HAP-1 (cell line): ENCODE data around the gene ADD3.

ENCODE experiments used
- DNase-seq, 2 experiments: peaks; one replicate each; pipeline ENCODE4 v3.0.0-alpha.2; 2016 to 2020; ENCODE audit warnings: low spot score in 2 of 2
- H3K27me3 ChIP-seq: fragments of 250-450 bp; sonication (Bioruptor Pico); 2 replicates; pipeline ENCODE4 v1.5.1; 2020; ENCODE audit warnings: low read depth, mild to moderate bottlenecking, moderate library complexity
- H3K36me3 ChIP-seq: fragments of 250-450 bp; sonication (Bioruptor Pico); replicated peaks from 2 replicates; pipeline ENCODE4 v1.5.1; 2020; ENCODE audit warnings: mild to moderate bottlenecking
- H3K4me1 ChIP-seq: fragments of 250-450 bp; sonication (Bioruptor Pico); 2 replicates; pipeline ENCODE4 v1.5.1; 2020; ENCODE audit warnings: mild to moderate bottlenecking
- H3K4me3 ChIP-seq: fragments of 250-450 bp; sonication (Bioruptor Pico); 2 replicates; pipeline ENCODE4 v1.5.1; 2020; ENCODE audit warnings: mild to moderate bottlenecking, moderate library complexity
- H3K9me3 ChIP-seq: fragments of 250-450 bp; sonication (Bioruptor Pico); 2 replicates; pipeline ENCODE4 v1.5.1; 2020; ENCODE audit warnings: mild to moderate bottlenecking, moderate library complexity
- in situ Hi-C: fragments of 300-500 bp; cut with MboI; formaldehyde crosslinking; loops from 3 replicates; pipeline ENCODE4 v1.14.3; 2020; ENCODE audit warnings: low sequenced_read_pairs, inconsistent platforms, mixed read lengths

Gene ADD3

GRCh38 chr10:110142965-110143364 is 135.2 kb downstream of the ADD3 start:
- no peak overlapping the region for H3K4me3 ChIP-seq
- H3K27me3 ChIP-seq = no peaks in the 10 kb centered on the region; the same call in 1 of the 2 replicates
- no peak for DNase-seq
- in situ Hi-C loops = loop anchor here (25.0 kb wide), 1 partner anchor 419 kb away; the partner anchor contains the start of gene SMC3
- H3K36me3 ChIP-seq = no peaks in the 10 kb centered on the region
- H3K4me1 ChIP-seq = no peaks in the 10 kb centered on the region
- H3K9me3 ChIP-seq = no peaks in the 10 kb centered on the region

GRCh38 chr10:110144507-110144906 is 136.7 kb downstream of the ADD3 start:
- Histone ChIP-seq H3K4me1 (no peaks in the 10 kb centered on the region), H3K9me3 (no peaks in the 10 kb centered on the region), H3K27me3 (no peaks in the 10 kb centered on the region; the same call in 1 of the 2 replicates), H3K36me3 (no peaks in the 10 kb centered on the region), H3K4me3 (no peak overlapping the region)
- DNase-seq = no peak
- in situ Hi-C loops = loop anchor here (25.0 kb wide), 1 partner anchor 418 kb away; the partner anchor contains the start of gene SMC3

GRCh38 chr10:110147961-110148360 is 140.2 kb downstream of the ADD3 start:
- Histone ChIP-seq H3K9me3 (no peaks in the 10 kb centered on the region), H3K4me1 (no peaks in the 10 kb centered on the region), H3K4me3 (no peak overlapping the region), H3K36me3 (no peaks in the 10 kb centered on the region), H3K27me3 (no peaks in the 10 kb centered on the region; the same call in 1 of the 2 replicates)
- no peak for DNase-seq
- in situ Hi-C loops = loop anchor here (25.0 kb wide), 1 partner anchor 414 kb away; the partner anchor contains the start of gene SMC3

GRCh38 chr10:110149259-110149658 is 141.5 kb downstream of the ADD3 start:
- Histone ChIP-seq H3K36me3 (no peaks in the 10 kb centered on the region), H3K27me3 (no peaks in the 10 kb centered on the region; the same call in 1 of the 2 replicates), H3K9me3 (no peaks in the 10 kb centered on the region), H3K4me1 (no peaks in the 10 kb centered on the region), H3K4me3 (no peak overlapping the region)
- no peak for DNase-seq
- in situ Hi-C loops = loop anchor here (25.0 kb wide), 1 partner anchor 413 kb away; the partner anchor contains the start of gene SMC3

- Histone ChIP-seq H3K36me3 (no peaks in the 10 kb centered on the region), H3K4me3 (no peak overlapping the region), H3K27me3 (no peaks in the 10 kb centered on the region; the same call in 1 of the 2 replicates), H3K9me3 (no peaks in the 10 kb centered on the region), H3K4me1 (no peaks in the 10 kb centered on the region)
- in situ Hi-C loops = loop anchor here (5.0 kb wide), 1 partner anchor 57 kb away; the partner anchor contains the start of gene MXI1
- DNase-seq = no peak
Measured at GRCh38 chr10:110150046-110150445, 142.3 kb downstream of the ADD3 start.

GRCh38 chr10:110150981-110151380 is 143.2 kb downstream of the ADD3 start:
- no peaks in the 10 kb centered on the region for H3K4me1 ChIP-seq
- in situ Hi-C loops = loop anchor here (5.0 kb wide), 1 partner anchor 56 kb away; the partner anchor contains the start of gene MXI1
- H3K36me3 ChIP-seq = no peaks in the 10 kb centered on the region
- no peak for DNase-seq
- no peaks in the 10 kb centered on the region for H3K9me3 ChIP-seq
- no peaks in the 10 kb centered on the region for H3K27me3 ChIP-seq
- H3K4me3 ChIP-seq = no peak overlapping the region

- no peaks in the 10 kb centered on the region for H3K4me1 ChIP-seq
- no peaks in the 10 kb centered on the region for H3K27me3 ChIP-seq
- in situ Hi-C loops = loop anchor here (5.0 kb wide), 1 partner anchor 56 kb away; the partner anchor contains the start of gene MXI1
- no peaks in the 10 kb centered on the region for H3K9me3 ChIP-seq
- no peaks in the 10 kb centered on the region for H3K36me3 ChIP-seq
- H3K4me3 ChIP-seq = no peak overlapping the region
- DNase-seq = no peak
Measured at GRCh38 chr10:110151467-110151866, 143.7 kb downstream of the ADD3 start.

- H3K4me1 ChIP-seq = no peaks in the 10 kb centered on the region
- in situ Hi-C loops = loop anchor here (5.0 kb wide), 1 partner anchor 55 kb away; the partner anchor contains the start of gene MXI1
- H3K27me3 ChIP-seq = no peaks in the 10 kb centered on the region
- no peaks in the 10 kb centered on the region for H3K9me3 ChIP-seq
- no peak for DNase-seq
- no peak overlapping the region for H3K4me3 ChIP-seq
- H3K36me3 ChIP-seq = no peaks in the 10 kb centered on the region
Measured at GRCh38 chr10:110151971-110152370, 144.2 kb downstream of the ADD3 start.

- Histone ChIP-seq H3K4me3 (no peak overlapping the region), H3K36me3 (no peaks in the 10 kb centered on the region), H3K4me1 (no peaks in the 10 kb centered on the region), H3K27me3 (no peaks in the 10 kb centered on the region), H3K9me3 (no peaks in the 10 kb centered on the region)
- DNase-seq = no peak
- in situ Hi-C loops = loop anchor here (5.0 kb wide), 1 partner anchor 54 kb away; the partner anchor contains the start of gene MXI1
Measured at GRCh38 chr10:110153396-110153795, 145.6 kb downstream of the ADD3 start.

GRCh38 chr10:110156046-110156445 is 148.3 kb downstream of the ADD3 start:
- H3K36me3 ChIP-seq = no peaks in the 10 kb centered on the region
- in situ Hi-C loops = no loop called here
- no peaks in the 10 kb centered on the region for H3K27me3 ChIP-seq
- no peaks in the 10 kb centered on the region for H3K4me1 ChIP-seq
- H3K4me3 ChIP-seq = no peak overlapping the region
- DNase-seq = no peak
- H3K9me3 ChIP-seq = no peaks in the 10 kb centered on the region

GRCh38 chr10:110158051-110159005 is 150.5 kb downstream of the ADD3 start:
- H3K36me3 ChIP-seq = no peaks in the 10 kb centered on the region
- no peaks in the 10 kb centered on the region for H3K27me3 ChIP-seq
- in situ Hi-C loops = no loop called here
- no peak overlapping the region for H3K4me3 ChIP-seq
- no peaks in the 10 kb centered on the region for H3K9me3 ChIP-seq
- no peak for DNase-seq
- peaks cover 8% of the 10 kb centered on the region for H3K4me1 ChIP-seq

GRCh38 chr10:110160081-110160480 is 152.3 kb downstream of the ADD3 start:
- no peak for DNase-seq
- no peaks in the 10 kb centered on the region for H3K36me3 ChIP-seq
- in situ Hi-C loops = no loop called here
- peaks cover 19% of the 10 kb centered on the region for H3K4me1 ChIP-seq
- no peaks in the 10 kb centered on the region for H3K27me3 ChIP-seq
- no peaks in the 10 kb centered on the region for H3K9me3 ChIP-seq
- no peak overlapping the region for H3K4me3 ChIP-seq

- Histone ChIP-seq H3K27me3 (no peaks in the 10 kb centered on the region), H3K9me3 (no peaks in the 10 kb centered on the region), H3K36me3 (no peaks in the 10 kb centered on the region), H3K4me3 (no peak overlapping the region), H3K4me1 (peaks cover 19% of the 10 kb centered on the region)
- DNase-seq = no peak
- in situ Hi-C loops = no loop called here
Measured at GRCh38 chr10:110160522-110160921, 152.7 kb downstream of the ADD3 start.

GRCh38 chr10:110162741-110163145 is 155.0 kb downstream of the ADD3 start:
- in situ Hi-C loops = no loop called here

More at GRCh38 chr10:110162741-110163145, 155.0 kb downstream of the ADD3 start:
- H3K4me1 ChIP-seq = peaks cover 19% of the 10 kb centered on the region
- H3K36me3 ChIP-seq = no peaks in the 10 kb centered on the region
- peaks cover 3% of the 10 kb centered on the region; the same call in 1 of the 2 replicates for H3K27me3 ChIP-seq
- DNase-seq = no peak
- H3K4me3 ChIP-seq = no peak overlapping the region
- no peaks in the 10 kb centered on the region for H3K9me3 ChIP-seq
